CD4-positive, CD25-positive, alpha-beta regulatory T cell (primary cell): Measurements from ENCODE around the gene ROBO2. TPM values are rescaled to one million over a fixed set of nuclear protein-coding genes. Genes with fewer than 3 reads are reported as not detected.

ENCODE experiments used
- ATAC-seq, 2 donors: fragments of 150-1000 bp; cut with Tn5 transposase; one replicate each; pipeline ENCODE4 v1.10.0; 2021; ENCODE audit warnings: low read depth in 2 of 2, moderate number of reproducible peaks in 2 of 2, moderate library complexity in 1 of 2
- DNase-seq, 3 donors: peaks; one replicate each; pipeline versions ENCODE4 v3.0.0 to v3.0.0-alpha.2; 2012 to 2022; ENCODE audit warnings: mixed read lengths in 1 of 3
- H3K27ac ChIP-seq: one replicate; pipeline ENCODE4 v1.7.0; 2013; ENCODE audit warnings: mild to moderate bottlenecking, low read length; ENCODE audit not compliant: insufficient read depth, poor library complexity, severe bottlenecking
- H3K27me3 ChIP-seq: one replicate; pipeline ENCODE4 v1.7.0; 2013; ENCODE audit warnings: low read length; ENCODE audit not compliant: control insufficient read depth, insufficient read depth
- H3K36me3 ChIP-seq: one replicate; pipeline ENCODE4 v1.7.0; 2013; ENCODE audit warnings: mild to moderate bottlenecking, low read length, moderate library complexity; ENCODE audit not compliant: control insufficient read depth, insufficient read depth
- H3K4me1 ChIP-seq: 2 replicates; pipeline ENCODE4 v1.7.0; 2013; ENCODE audit warnings: mild to moderate bottlenecking, low read length; ENCODE audit not compliant: insufficient read depth, control insufficient read depth, poor library complexity, severe bottlenecking
- H3K4me3 ChIP-seq: one replicate; pipeline ENCODE4 v1.7.0; 2013; ENCODE audit warnings: low read depth, mild to moderate bottlenecking, low read length, moderate library complexity
- H3K9me3 ChIP-seq, 2 experiments: 1 replicate in 1 of 2; 2 replicates in 1 of 2; pipeline ENCODE4 v1.7.0; 2013; ENCODE audit warnings: low read length in 2 of 2, mild to moderate bottlenecking in 1 of 2, moderate library complexity in 1 of 2; ENCODE audit not compliant: control insufficient read depth in 2 of 2
- H3K27ac Mint-ChIP-seq, 3 donors: one replicate each; pipeline ENCODE4 v1.8.0; 2020 to 2022; ENCODE audit warnings: mild to moderate bottlenecking in 3 of 3, mixed read lengths in 3 of 3, moderate library complexity in 2 of 3
- H3K27me3 Mint-ChIP-seq: one replicate; pipeline ENCODE4 v1.8.0; 2022; ENCODE audit warnings: mild to moderate bottlenecking, mixed read lengths
- H3K36me3 Mint-ChIP-seq: one replicate; pipeline ENCODE4 v1.8.0; 2020; ENCODE audit warnings: mixed read lengths
- H3K4me1 Mint-ChIP-seq, 4 donors: one replicate each; pipeline ENCODE4 v1.8.0; 2020 to 2022; ENCODE audit warnings: mixed read lengths in 4 of 4, mild to moderate bottlenecking in 1 of 4
- H3K4me3 Mint-ChIP-seq, 4 donors: one replicate each; pipeline ENCODE4 v1.8.0; 2020 to 2022; ENCODE audit warnings: mild to moderate bottlenecking in 4 of 4, mixed read lengths in 4 of 4, moderate library complexity in 3 of 4
- H3K9me3 Mint-ChIP-seq, 7 donors: one replicate each; pipeline ENCODE4 v1.8.0; 2020 to 2022; ENCODE audit warnings: mixed read lengths in 7 of 7, mild to moderate bottlenecking in 3 of 7, moderate library complexity in 2 of 7
- polyA plus RNA-seq, 4 donors: library from polyadenylated mRNA; unstranded; fragments of 300-500 nt; fragmentation: Illumina TruSeq; gene quantifications; one replicate each; pipeline ENCODE4 v1.2.3, GENCODE V29; 2021
- total RNA-seq: library from RNA; stranded (reverse); gene quantifications from one replicate; pipeline ENCODE4 v1.2.3, GENCODE V29; 2022

The ROBO2 gene
- total and polyA plus RNA-seq, 5 donors from 2014 or later, result not detected

- Mint-ChIP-seq H3K27ac (no peak overlapping the region), H3K9me3 (peaks cover 0 to 34% (median 5%) of the 10 kb centered on the region in 7 donors), H3K36me3 (no peaks in the 10 kb centered on the region), H3K27me3 (no peaks in the 10 kb centered on the region), H3K4me1 (no peaks in the 10 kb centered on the region), H3K4me3 (no peak overlapping the region)
- Histone ChIP-seq H3K27ac (no peak overlapping the region), H3K4me3 (no peak overlapping the region), H3K9me3 (no peaks in the 10 kb centered on the region), H3K27me3 (no peaks in the 10 kb centered on the region), H3K36me3 (no peaks in the 10 kb centered on the region), H3K4me1 (no peaks in the 10 kb centered on the region)
- ATAC-seq (no peak), DNase-seq (no peak)
Observed at GRCh38 chr3:77524463-77524862, 484.6 kb downstream of the ROBO2 start.

- Mint-ChIP-seq H3K27me3 (no peaks in the 10 kb centered on the region), H3K36me3 (no peaks in the 10 kb centered on the region), H3K4me1 (no peaks in the 10 kb centered on the region), H3K27ac (no peak overlapping the region), H3K4me3 (no peak overlapping the region), H3K9me3 (peaks cover 0 to 29% (median 4%) of the 10 kb centered on the region in 7 donors)
- H3K4me1 ChIP-seq, result no peaks in the 10 kb centered on the region
- no peak overlapping the region for H3K27ac ChIP-seq
- no peak for DNase-seq
- H3K9me3 ChIP-seq, result no peaks in the 10 kb centered on the region
- H3K27me3 ChIP-seq, result no peaks in the 10 kb centered on the region
- no peak overlapping the region for H3K4me3 ChIP-seq
- no peak for ATAC-seq
- no peaks in the 10 kb centered on the region for H3K36me3 ChIP-seq
Observed at GRCh38 chr3:77524946-77525682, 485.2 kb downstream of the ROBO2 start.

GRCh38 chr3:77526573-77527113, 486.7 kb downstream of the ROBO2 start:
- Histone ChIP-seq H3K4me1 (no peaks in the 10 kb centered on the region), H3K9me3 (no peaks in the 10 kb centered on the region), H3K36me3 (no peaks in the 10 kb centered on the region), H3K4me3 (no peak overlapping the region), H3K27me3 (no peaks in the 10 kb centered on the region), H3K27ac (no peak overlapping the region)
- no peak overlapping the region for H3K4me3 Mint-ChIP-seq
- ATAC-seq, result no peak
- no peaks in the 10 kb centered on the region for H3K36me3 Mint-ChIP-seq
- no peaks in the 10 kb centered on the region for H3K4me1 Mint-ChIP-seq
- no peaks in the 10 kb centered on the region for H3K27me3 Mint-ChIP-seq
- no peak for DNase-seq
- no peak overlapping the region for H3K27ac Mint-ChIP-seq
- peaks cover 0 to 28% (median 4%) of the 10 kb centered on the region in 7 donors for H3K9me3 Mint-ChIP-seq

GRCh38 chr3:77529522-77529921, 489.6 kb downstream of the ROBO2 start:
- Histone ChIP-seq H3K27ac (no peak overlapping the region), H3K36me3 (no peaks in the 10 kb centered on the region), H3K4me1 (no peaks in the 10 kb centered on the region), H3K4me3 (no peak overlapping the region), H3K27me3 (no peaks in the 10 kb centered on the region), H3K9me3 (peaks cover 0 to 3% of the 10 kb centered on the region in 2 experiments)
- DNase-seq (no peak), ATAC-seq (no peak)
- Mint-ChIP-seq H3K4me3 (no peak overlapping the region), H3K9me3 (peaks cover 0 to 24% (median 4%) of the 10 kb centered on the region in 7 donors), H3K27me3 (no peaks in the 10 kb centered on the region), H3K27ac (no peak overlapping the region), H3K4me1 (no peaks in the 10 kb centered on the region), H3K36me3 (no peaks in the 10 kb centered on the region)

- peaks cover 0 to 26% (median 7%) of the 10 kb centered on the region in 7 donors for H3K9me3 Mint-ChIP-seq
Observed at GRCh38 chr3:77530870-77531269, 491.0 kb downstream of the ROBO2 start.

GRCh38 chr3:77535116-77535515, 495.2 kb downstream of the ROBO2 start:
- Histone ChIP-seq H3K36me3 (no peaks in the 10 kb centered on the region), H3K4me1 (no peaks in the 10 kb centered on the region), H3K9me3 (peaks cover 0 to 3% of the 10 kb centered on the region in 2 experiments), H3K27ac (no peak overlapping the region), H3K27me3 (no peaks in the 10 kb centered on the region), H3K4me3 (no peak overlapping the region)
- no peak overlapping the region for H3K4me3 Mint-ChIP-seq
- H3K9me3 Mint-ChIP-seq, result peaks cover 2 to 34% (median 7%) of the 10 kb centered on the region in 7 donors
- H3K4me1 Mint-ChIP-seq, result no peaks in the 10 kb centered on the region
- no peaks in the 10 kb centered on the region for H3K36me3 Mint-ChIP-seq
- ATAC-seq, result no peak
- DNase-seq, result no peak
- no peak overlapping the region for H3K27ac Mint-ChIP-seq
- H3K27me3 Mint-ChIP-seq, result no peaks in the 10 kb centered on the region

More at GRCh38 chr3:77530870-77531269, 491.0 kb downstream of the ROBO2 start:
- H3K27ac Mint-ChIP-seq, result no peak overlapping the region
- peaks cover 0 to 3% of the 10 kb centered on the region in 2 experiments for H3K9me3 ChIP-seq
- no peaks in the 10 kb centered on the region for H3K4me1 ChIP-seq
- DNase-seq (no peak), ATAC-seq (no peak)
- no peak overlapping the region for H3K4me3 ChIP-seq
- H3K4me3 Mint-ChIP-seq, result no peak overlapping the region
- H3K27ac ChIP-seq, result no peak overlapping the region
- no peaks in the 10 kb centered on the region for H3K27me3 Mint-ChIP-seq
- H3K27me3 ChIP-seq, result no peaks in the 10 kb centered on the region
- H3K4me1 Mint-ChIP-seq, result no peaks in the 10 kb centered on the region
- H3K36me3 ChIP-seq, result no peaks in the 10 kb centered on the region
- H3K36me3 Mint-ChIP-seq, result no peaks in the 10 kb centered on the region

- Histone ChIP-seq H3K27me3 (no peaks in the 10 kb centered on the region), H3K27ac (no peak overlapping the region), H3K9me3 (peaks cover 0 to 3% of the 10 kb centered on the region in 2 experiments), H3K4me1 (no peaks in the 10 kb centered on the region), H3K4me3 (no peak overlapping the region), H3K36me3 (no peaks in the 10 kb centered on the region)
- DNase-seq (no peak), ATAC-seq (no peak)
- H3K36me3 Mint-ChIP-seq, result no peaks in the 10 kb centered on the region
- H3K27ac Mint-ChIP-seq, result no peak overlapping the region
- H3K4me1 Mint-ChIP-seq, result no peaks in the 10 kb centered on the region
- no peaks in the 10 kb centered on the region for H3K27me3 Mint-ChIP-seq
- H3K4me3 Mint-ChIP-seq, result no peak overlapping the region
- peaks cover 5 to 33% (median 7%) of the 10 kb centered on the region in 7 donors for H3K9me3 Mint-ChIP-seq
Observed at GRCh38 chr3:77536038-77536775, 496.3 kb downstream of the ROBO2 start.
